ENCODE measurements around the gene LRRC75A. TPM values are rescaled to one million over a fixed set of nuclear protein-coding genes. Genes with fewer than 3 reads are reported as not detected.

The LRRC75A gene
- total and polyA plus RNA-seq, 2 of the 13 experiments (the other 11 are each of a cell fraction or from before 2014, with no cell fraction given) = 0.03 TPM; not detected in 1

GRCh38 chr17:16435925-16436886, 55.8 kb downstream of the LRRC75A start (continued):
- TF ChIP-seq SAP130 (CRISPR knock-in tag; IDR thresholded peaks at IDR 0.05; ENCODE audit: low read depth) = 0 out of 2 replicates have a peak, but pooled peaks have one; percentile 10

GRCh38 chr17:16434662-16435061, 57.3 kb downstream of the LRRC75A start:
- Histone ChIP-seq H3K79me2 (ENCODE audit: insufficient read depth, low read length) (peaks cover 9% of the 10 kb centered on the region), H3K36me3 (replicated peaks in 1 of 2; ENCODE audit: control insufficient read depth in 1 of 2, insufficient read depth in 2 of 2, low read length in 2 of 2) (peaks cover 0 to 2% of the 10 kb centered on the region in 2 experiments; a peak in 1 of 5 replicates), H3K27me3 (ENCODE audit: control insufficient read depth in 1 of 2, insufficient read depth in 2 of 2, low read length in 2 of 2) (no peaks in the 10 kb centered on the region; a peak in 1 of 5 replicates), H3K27ac (ENCODE audit: extremely low read length, insufficient read depth, low read length) (peak overlapping the region; percentile 1), H3K4me3 (replicated peaks in 1 of 3; ENCODE audit: insufficient read depth in 1 of 3, low read depth in 2 of 3, low read length in 3 of 3) (0 out of 6 replicates have a peak overlapping the region, but pooled peaks of 1 of the 3 experiments have one; percentile 2), H3K9me3 (ENCODE audit: low read length) (no peaks in the 10 kb centered on the region), H3K4me2 (ENCODE audit: low read depth, low read length) (peak overlapping the region; percentile 78), H3K9ac (ENCODE audit: insufficient read depth, low read depth, low read length) (no peak overlapping the region), H3K4me1 (ENCODE audit: insufficient read depth, low read length) (peaks cover 41% of the 10 kb centered on the region), H2AFZ (ENCODE audit: low read length) (no peak overlapping the region), H4K20me1 (ENCODE audit: insufficient read depth, low read length) (peaks cover 2% of the 10 kb centered on the region; the same call in 1 of the 2 replicates)
- WGBS (ENCODE audit: low lambda C conversion rate) = 60% methylated on average over 4 of the region's 8 CpGs
- ChIA-PET CTCF (ENCODE audit: low intra/inter-chr PET ratio, low total read pairs) (no interaction called here), POLR2A (interaction anchor here (1.5 to 2.8 kb wide), 2 partner anchors 11 to 20 kb away, joined by 3 to 25 read pairs; no protein-coding TSS in a partner anchor)
- FAIRE-seq (no peak), ATAC-seq (peak; percentile 16), DNase-seq (ENCODE audit: low spot score) (no peak)
- in situ Hi-C loops (cut with HindIII; ENCODE audit: extremely low pct_ligation_motif_present, low pct_unique_long_range_greater_than_20kb) (no loop called here), intact Hi-C loops (cut with micrococcal nuclease; ENCODE audit: unreplicated experiment) (no loop called here)
- BruUV-seq (replicated peaks) = no TSS peak
- TF ChIP-seq NBN (conservative IDR thresholded peaks at IDR 0.05) (no peak), ZNF687 (CRISPR knock-in tag; IDR thresholded peaks at IDR 0.05) (peak; percentile 36; the same call in 1 of the 2 replicates)
